KMS-11 (cell line): Measurements from ENCODE around the gene DPYSL3.

ENCODE experiments used
- H2AFZ ChIP-seq: fragments of 200-600 bp; sonication (generic); 2 replicates; pipeline ENCODE4 v1.6.1; 2016; ENCODE audit warnings: antibody characterized with exemption, mixed run types, low read depth
- H3K27ac ChIP-seq: fragments of 200-600 bp; sonication (generic); 2 replicates; pipeline ENCODE4 v1.6.1; 2016; ENCODE audit warnings: mild to moderate bottlenecking, mixed run types
- H3K27me3 ChIP-seq: fragments of 200-600 bp; sonication (generic); 2 replicates; pipeline ENCODE4 v1.6.1; 2017; ENCODE audit warnings: mild to moderate bottlenecking, low read depth, mixed run types, moderate library complexity; ENCODE audit not compliant: insufficient read depth
- H3K36me3 ChIP-seq: fragments of 200-600 bp; sonication (generic); 2 replicates; pipeline ENCODE4 v1.6.1; 2017; ENCODE audit warnings: mild to moderate bottlenecking, mixed run types; ENCODE audit not compliant: insufficient read depth
- H3K4me1 ChIP-seq: fragments of 200-600 bp; sonication (generic); 2 replicates; pipeline ENCODE4 v1.6.1; 2016; ENCODE audit warnings: mild to moderate bottlenecking, low read depth, mixed run types; ENCODE audit not compliant: poor library complexity, severe bottlenecking
- H3K4me2 ChIP-seq: fragments of 200-600 bp; sonication (generic); 2 replicates; pipeline ENCODE4 v1.7.0; 2016; ENCODE audit warnings: mild to moderate bottlenecking, mixed run types
- H3K4me3 ChIP-seq: fragments of 200-600 bp; sonication (generic); IDR thresholded peaks from 2 replicates; pipeline ENCODE4 v1.6.1; 2017; ENCODE audit warnings: low read depth, low read length, mixed read lengths; ENCODE audit not compliant: insufficient read depth
- H3K79me2 ChIP-seq: fragments of 200-600 bp; sonication (generic); 2 replicates; pipeline ENCODE4 v1.6.1; 2016; ENCODE audit warnings: low read depth, mixed run types; ENCODE audit not compliant: insufficient read depth
- H3K9ac ChIP-seq: fragments of 200-600 bp; sonication (generic); 2 replicates; pipeline ENCODE4 v1.6.1; 2016; ENCODE audit warnings: mild to moderate bottlenecking, mixed run types
- H4K20me1 ChIP-seq: fragments of 200-600 bp; sonication (generic); 2 replicates; pipeline ENCODE4 v1.6.1; 2016; ENCODE audit warnings: mild to moderate bottlenecking, mixed run types; ENCODE audit not compliant: insufficient read depth
- TF ChIP-seq, protein P1 (sequence below): fragments of 200-600 bp; sonication (generic); conservative IDR thresholded peaks from 2 replicates; pipeline ENCODE4 v1.6.1; 2017; ENCODE audit warnings: low read depth, mild to moderate bottlenecking, antibody characterized with exemption, low read length, moderate library complexity, mixed read lengths

The DPYSL3 gene

DNA sequence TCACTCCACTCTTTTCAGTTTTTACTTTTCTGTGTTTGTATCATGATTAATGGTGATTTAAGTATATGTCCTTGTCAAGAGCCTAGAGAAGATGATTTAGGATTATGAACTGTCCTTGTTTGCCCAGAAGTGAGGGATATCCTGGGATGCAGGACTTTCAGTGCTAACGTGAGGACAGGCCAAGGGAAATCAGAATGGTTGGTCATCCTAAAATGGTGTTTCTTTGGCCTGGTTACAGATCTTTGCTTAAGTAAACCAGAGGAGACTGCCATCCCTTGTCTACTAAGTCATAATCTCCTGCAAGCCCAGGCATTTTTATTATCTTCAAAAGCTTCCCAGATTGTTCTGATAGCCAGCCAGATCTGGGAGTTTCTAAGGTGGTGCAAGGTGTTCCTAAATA is 22.3 kb upstream of the DPYSL3 start:
- H3K79me2 ChIP-seq = no peaks in the 10 kb centered on the region
- H3K4me1 ChIP-seq = no peaks in the 10 kb centered on the region
- TF ChIP-seq, protein P1, sequence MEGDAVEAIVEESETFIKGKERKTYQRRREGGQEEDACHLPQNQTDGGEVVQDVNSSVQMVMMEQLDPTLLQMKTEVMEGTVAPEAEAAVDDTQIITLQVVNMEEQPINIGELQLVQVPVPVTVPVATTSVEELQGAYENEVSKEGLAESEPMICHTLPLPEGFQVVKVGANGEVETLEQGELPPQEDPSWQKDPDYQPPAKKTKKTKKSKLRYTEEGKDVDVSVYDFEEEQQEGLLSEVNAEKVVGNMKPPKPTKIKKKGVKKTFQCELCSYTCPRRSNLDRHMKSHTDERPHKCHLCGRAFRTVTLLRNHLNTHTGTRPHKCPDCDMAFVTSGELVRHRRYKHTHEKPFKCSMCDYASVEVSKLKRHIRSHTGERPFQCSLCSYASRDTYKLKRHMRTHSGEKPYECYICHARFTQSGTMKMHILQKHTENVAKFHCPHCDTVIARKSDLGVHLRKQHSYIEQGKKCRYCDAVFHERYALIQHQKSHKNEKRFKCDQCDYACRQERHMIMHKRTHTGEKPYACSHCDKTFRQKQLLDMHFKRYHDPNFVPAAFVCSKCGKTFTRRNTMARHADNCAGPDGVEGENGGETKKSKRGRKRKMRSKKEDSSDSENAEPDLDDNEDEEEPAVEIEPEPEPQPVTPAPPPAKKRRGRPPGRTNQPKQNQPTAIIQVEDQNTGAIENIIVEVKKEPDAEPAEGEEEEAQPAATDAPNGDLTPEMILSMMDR = no peak
- no peaks in the 10 kb centered on the region for H3K36me3 ChIP-seq
- H3K27me3 ChIP-seq = no peaks in the 10 kb centered on the region
- no peak overlapping the region for H3K9ac ChIP-seq
- H2AFZ ChIP-seq = no peak overlapping the region
- H3K4me3 ChIP-seq = no peak overlapping the region
- no peaks in the 10 kb centered on the region for H4K20me1 ChIP-seq
- no peak overlapping the region for H3K27ac ChIP-seq
- H3K4me2 ChIP-seq = no peak overlapping the region

DNA sequence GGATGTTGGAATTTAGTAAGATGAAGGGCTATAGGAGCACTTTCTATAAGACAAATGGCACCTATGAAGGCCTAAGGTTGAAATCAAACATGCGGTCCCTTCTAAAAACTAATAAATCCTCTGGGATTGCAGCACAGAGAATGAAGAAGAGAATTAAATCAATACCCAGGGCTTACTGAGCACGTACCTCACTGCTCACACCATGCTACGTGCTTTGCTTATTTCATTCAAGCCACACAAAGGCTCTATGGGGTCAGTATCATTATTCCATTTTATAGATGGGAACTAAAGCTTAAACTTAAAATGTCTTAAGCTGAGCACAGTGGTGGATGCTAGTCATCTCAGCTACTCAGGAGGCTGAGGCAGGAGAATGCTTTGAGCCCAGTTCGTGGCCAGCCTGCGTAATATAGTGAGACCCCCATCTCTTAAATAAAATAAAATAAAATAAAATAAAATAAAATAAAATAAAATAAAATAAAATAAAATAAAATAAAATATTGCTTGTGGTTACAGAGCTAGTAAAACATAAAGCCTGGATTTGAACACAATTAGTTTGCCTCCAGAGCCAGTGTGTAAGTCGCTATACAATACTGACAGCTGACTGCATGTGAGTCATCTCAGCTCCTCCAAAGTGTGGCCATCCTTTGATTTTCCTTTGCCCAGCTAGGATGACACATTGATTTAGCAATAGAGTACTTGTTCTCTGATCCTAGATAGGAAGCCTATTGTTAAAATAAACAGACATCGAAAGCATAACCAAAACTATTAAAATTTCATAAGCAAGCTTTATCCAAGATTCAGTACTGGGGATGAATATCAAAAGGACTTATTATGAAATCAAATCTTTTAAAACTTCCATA is 20.9 kb upstream of the DPYSL3 start:
- Histone ChIP-seq H3K4me1 (no peaks in the 10 kb centered on the region), H3K4me3 (no peak overlapping the region), H3K79me2 (no peaks in the 10 kb centered on the region), H3K4me2 (no peak overlapping the region), H3K36me3 (no peaks in the 10 kb centered on the region), H2AFZ (no peak overlapping the region), H3K27me3 (no peaks in the 10 kb centered on the region), H3K9ac (no peak overlapping the region), H3K27ac (no peak overlapping the region), H4K20me1 (no peaks in the 10 kb centered on the region)
- TF ChIP-seq, protein P1 = no peak

DNA sequence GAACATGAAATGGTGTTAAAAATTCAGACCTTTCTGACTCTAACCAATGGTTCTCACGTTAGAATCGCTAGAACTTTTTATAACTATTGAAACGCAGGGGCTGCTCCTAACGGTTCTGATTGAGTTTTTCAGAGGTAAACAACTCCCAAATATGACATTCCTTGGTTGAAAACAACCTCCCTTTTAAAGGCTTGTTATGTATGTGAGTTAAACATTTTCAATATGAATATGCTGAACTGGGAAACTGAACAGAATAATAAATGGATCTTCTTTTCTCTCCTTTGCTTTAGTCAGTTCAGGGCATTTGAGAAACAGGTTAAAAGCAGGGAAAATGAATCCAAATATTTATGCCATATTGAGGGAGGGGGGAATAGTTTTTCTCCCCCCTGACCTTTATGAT is 13.2 kb upstream of the DPYSL3 start:
- H3K4me2 ChIP-seq = no peak overlapping the region
- no peak overlapping the region for H2AFZ ChIP-seq
- H3K9ac ChIP-seq = no peak overlapping the region
- H3K27me3 ChIP-seq = no peaks in the 10 kb centered on the region
- TF ChIP-seq, protein P1 = no peak
- no peaks in the 10 kb centered on the region for H3K4me1 ChIP-seq
- H3K27ac ChIP-seq = no peak overlapping the region
- no peak overlapping the region for H3K4me3 ChIP-seq
- H4K20me1 ChIP-seq = no peaks in the 10 kb centered on the region
- no peaks in the 10 kb centered on the region for H3K36me3 ChIP-seq
- no peaks in the 10 kb centered on the region for H3K79me2 ChIP-seq

DNA sequence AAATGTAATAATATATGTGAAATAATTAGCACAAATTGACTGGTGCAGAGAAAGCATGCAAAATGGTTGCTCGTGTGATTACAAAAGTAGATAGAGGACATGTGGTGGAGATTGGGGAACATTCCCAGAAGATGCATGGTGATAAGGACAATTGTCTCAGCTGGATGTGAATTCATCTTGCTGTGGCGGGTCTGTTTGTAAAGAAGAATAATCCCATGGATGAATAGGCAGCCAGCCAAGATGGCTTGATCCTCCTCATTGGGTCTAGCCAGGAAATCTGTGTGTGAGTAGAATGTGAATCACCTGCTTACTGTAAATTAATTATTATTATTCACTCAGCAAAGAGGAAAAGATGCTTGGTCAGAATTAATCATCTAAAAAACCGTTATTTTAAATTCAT is 12.6 kb upstream of the DPYSL3 start:
- no peaks in the 10 kb centered on the region for H3K36me3 ChIP-seq
- no peak overlapping the region for H3K27ac ChIP-seq
- H3K4me2 ChIP-seq = no peak overlapping the region
- H2AFZ ChIP-seq = no peak overlapping the region
- H3K4me1 ChIP-seq = no peaks in the 10 kb centered on the region
- H3K9ac ChIP-seq = no peak overlapping the region
- H3K4me3 ChIP-seq = no peak overlapping the region
- H3K27me3 ChIP-seq = no peaks in the 10 kb centered on the region
- TF ChIP-seq, protein P1 = no peak
- no peaks in the 10 kb centered on the region for H4K20me1 ChIP-seq
- no peaks in the 10 kb centered on the region for H3K79me2 ChIP-seq
